ENCODE results near the gene MLIP. TPM values are rescaled to one million over a fixed set of nuclear protein-coding genes. Genes with fewer than 3 reads are reported as not detected.

Gene MLIP
- total RNA-seq, 1 donor from 2014 or later = 0.99 TPM

DNA sequence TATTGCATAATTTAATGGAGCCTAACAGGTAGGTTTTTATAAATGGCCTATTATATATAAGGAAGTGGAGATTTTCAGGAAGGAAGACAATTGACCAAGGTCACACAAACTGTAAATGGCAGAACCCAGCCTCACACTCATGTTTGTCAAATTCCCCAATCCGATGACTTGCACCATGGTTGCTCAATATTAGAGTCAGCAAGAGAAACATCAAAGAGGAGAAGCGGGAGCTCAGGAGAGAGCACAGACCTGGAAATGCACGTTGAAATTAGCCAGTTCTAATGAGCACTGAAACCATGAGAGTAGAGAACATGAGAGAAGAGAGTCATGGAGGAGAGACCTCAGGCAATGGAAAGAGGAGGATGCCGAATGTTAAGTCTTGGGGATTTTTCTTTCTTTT is 13.5 kb upstream of the MLIP start:
- DNase-seq (ENCODE audit: low read depth in 2 of 2) = no peak

DNA sequence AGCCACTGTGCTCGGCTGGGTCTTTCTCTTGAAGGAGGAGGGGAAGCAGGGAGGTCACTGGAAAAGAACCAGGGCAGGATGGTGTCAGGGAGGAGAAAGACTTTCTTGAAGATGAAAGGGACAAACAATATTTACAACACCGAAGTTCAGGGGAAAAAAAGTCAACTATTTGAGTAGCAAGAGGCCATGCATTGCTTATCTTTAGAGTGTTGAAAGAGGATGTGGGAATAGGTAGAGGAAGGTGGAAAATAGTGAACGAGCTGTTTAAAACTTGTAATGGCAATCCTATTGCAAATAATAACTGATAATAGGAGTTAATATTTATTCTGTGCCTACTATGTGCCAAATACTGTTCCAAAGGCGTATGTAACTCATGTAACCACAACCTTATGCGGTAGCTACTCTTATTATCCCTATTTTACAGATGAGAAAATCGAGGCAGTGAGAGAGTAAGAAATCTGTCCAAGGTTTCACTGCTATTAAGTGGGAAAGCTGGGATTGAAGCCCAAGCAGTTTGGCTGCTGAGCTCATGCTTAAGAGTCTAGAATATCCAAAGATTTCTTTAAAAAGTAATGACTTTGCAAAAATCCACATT is 12.7 kb upstream of the MLIP start:
- DNase-seq (ENCODE audit: low read depth in 2 of 2) = no peak

DNA sequence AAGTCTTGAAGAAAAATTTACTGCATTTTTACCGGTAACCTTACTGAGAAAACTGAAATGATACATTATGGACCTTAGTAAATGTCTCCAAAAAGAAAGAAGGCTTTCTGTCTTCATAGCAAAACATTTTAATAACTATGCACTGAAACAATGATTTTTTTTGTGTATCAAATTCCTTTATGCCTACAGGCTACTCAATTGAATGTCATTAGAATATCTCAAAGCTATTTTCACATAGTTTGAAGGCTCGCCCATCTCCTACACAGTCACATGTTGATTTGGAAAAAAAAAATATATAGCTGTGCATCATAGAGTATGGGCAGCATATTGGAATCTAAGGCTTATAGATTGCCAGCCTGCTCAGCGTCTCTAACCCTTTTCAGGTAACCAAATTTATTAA is 12.0 kb upstream of the MLIP start:
- no peak for DNase-seq (ENCODE audit: low read depth in 2 of 2)

DNA sequence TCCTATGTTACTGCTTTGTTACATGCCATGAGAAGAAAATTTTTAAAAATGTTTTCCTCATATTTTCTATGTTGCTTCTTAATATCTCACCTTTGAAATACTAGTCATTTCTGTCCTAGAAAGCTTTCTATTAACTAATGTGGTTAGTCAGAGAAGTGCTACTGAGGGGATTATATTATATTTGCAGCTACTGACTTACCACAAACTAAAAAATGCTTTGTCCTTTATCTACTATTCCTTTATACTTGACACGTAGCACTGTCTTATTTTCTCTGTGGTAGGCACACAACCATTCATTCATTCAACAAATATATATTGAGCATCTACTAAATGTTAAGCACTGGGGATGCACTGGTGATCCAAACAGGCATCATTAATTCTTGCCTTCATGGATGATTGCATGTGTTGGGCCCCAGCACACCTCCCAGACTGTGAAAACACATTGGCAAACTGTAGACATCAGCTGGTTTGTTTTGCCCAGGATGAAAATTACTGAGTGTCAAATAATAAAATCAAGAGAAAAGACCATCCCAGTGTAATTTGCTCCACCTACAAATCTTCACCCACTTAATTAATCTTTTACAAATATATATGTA is 10.7 kb upstream of the MLIP start:
- DNase-seq (ENCODE audit: low read depth in 2 of 2) = no peak

DNA sequence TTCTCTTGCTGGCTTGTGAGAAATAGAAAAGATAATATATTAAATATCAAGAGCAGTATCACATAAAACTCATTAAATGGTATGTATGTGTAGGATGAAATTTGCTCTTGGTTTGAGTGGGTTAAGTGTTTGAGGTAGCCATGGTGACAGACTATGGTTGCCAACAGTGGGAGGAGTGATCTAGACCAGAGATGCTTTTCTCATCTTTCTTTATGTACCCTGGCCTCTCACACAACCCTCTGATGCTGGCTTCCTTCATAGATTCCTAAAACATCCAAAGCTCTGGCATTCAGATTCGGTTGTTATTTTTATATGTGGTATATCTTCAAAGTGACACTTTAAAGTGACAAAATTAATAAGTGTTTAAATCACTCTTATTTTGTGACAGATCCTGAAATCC is 9.0 kb upstream of the MLIP start:
- no peak for DNase-seq (ENCODE audit: low read depth in 2 of 2)

DNA sequence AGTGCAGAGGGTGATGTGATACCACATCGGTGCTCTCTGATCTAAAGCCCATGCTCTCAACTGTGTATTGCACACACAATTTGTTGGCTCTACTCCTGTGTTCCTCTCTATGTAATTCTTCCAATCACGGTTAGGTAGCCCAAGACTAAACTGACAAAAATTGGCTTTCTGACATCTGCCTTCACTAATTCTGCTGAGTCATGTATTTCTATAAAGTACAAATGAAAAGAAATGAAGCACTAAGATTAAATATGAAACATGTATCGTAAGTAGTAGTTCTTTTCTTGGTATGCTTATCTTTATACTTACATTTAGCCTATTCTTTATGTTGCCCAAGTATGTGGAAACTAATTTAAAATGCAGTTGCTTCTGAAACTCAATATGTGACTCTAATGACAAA is 7.7 kb upstream of the MLIP start:
- no peak for DNase-seq (ENCODE audit: low read depth in 2 of 2)

DNA sequence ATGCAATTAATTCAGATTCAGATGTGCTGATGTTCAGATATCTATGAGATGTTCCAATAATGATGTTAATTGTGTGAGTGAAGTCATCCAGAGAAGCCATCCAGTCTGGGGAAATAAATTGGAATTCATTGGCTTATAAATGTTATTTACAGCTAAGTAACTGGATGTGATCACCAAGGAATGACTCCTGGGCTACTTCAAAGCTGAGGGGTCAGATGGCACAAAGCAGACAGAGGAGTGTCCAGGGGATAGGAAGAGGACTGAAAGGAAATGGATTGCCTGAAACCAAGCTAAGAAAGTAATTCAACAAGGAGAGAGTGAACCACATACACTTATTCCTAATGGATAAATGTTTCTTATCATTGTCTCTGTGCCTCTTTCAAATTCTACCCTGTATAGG is 4.5 kb upstream of the MLIP start:
- peak in 1 of 2 donors; percentile 28 for DNase-seq (ENCODE audit: low read depth in 2 of 2)

DNA sequence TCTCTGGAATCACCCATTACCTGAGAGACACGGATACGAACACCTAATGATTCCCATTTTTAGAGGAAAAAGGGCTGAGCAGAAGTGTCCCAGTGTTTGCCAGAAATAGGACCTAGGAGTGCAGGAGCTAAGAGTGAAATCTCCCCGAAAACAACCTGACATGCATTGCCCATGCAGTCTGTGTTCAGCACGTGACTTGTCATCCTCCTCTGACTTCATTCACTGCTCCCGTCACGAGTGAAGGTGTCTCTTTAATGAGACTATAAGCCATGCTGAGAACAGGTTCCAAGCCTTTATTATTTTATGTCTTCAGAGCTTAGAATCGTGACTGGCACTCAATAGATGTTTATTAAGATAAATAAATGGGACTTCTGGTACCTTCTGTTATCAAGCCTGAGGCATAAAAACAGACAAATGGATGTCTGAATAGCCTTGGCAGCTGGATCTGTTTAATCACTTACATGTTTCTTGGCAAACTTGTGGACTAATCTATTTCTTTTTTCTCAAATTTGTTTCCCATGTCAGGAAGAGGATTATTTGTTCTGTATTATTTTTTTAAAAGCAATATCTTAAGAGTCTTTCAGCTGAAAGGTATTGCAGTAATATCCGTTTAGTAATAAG is 3.7 kb upstream of the MLIP start:
- no peak for DNase-seq (ENCODE audit: low read depth in 2 of 2)

DNA sequence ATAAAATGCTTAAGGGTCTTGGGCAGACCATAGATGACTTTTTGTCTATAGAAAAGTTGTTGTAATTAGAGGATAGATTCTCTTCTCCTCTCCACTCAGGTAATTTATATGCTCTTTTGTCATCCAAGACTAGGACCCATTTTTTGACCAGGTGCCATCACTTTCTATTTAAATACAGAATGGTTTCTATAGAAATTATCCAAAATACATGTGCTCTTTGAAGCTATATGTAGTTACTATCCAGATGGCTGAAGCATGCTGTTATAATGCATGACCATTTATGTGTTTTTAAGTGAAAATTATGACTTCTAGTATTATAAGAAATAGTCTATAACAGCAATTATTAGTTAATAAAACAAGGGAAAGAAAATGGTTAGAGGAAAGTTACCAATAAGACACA is 3.0 kb upstream of the MLIP start:
- DNase-seq (ENCODE audit: low read depth in 2 of 2) = no peak

DNA sequence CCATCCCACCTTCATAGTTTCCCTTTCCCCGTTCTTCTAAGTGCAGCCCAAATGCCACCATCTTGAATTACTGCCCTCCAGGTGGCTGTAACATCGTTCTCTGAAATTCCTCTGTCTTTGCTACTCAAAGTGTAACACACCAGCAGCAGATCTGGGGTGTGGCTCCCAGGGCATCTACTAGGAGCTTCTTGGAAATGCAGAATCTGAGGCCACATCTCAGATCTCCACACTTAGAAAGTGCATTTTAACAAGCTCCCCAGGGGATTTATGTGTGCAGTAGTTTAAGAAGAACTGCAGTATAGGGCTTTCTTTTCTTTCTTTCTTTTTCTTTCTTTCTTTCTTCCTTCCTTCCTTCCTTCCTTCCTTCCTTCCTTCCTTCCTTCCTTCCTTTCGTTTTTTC is 1.7 kb upstream of the MLIP start:
- DNase-seq (ENCODE audit: low read depth in 2 of 2) = no peak

DNA sequence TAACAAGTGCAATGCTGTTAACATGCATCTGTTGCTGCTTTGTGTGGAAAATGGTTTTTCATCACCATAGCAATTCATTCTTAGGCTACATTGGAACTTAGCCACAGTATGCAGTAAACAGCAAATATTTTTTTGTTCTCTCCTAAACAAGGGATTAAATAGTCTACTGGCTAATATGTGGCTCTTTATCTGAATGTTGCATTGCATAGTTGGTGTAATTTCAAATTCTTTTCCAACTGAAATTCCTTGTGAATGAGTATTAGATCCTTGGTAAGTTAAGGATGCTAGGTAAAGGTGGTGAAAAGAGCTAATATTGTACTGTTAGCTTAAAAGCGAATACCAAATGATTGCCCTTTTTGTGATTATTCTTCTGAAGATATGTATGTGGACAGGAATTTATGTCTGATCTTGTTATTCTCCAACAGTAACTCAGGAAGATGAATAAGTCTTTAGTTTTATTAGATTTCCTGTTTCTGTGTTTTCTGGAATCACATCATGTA is 958 bp downstream of the MLIP start:
- peak; percentile 61 to 78 for DNase-seq (ENCODE audit: low read depth in 2 of 2)

DNA sequence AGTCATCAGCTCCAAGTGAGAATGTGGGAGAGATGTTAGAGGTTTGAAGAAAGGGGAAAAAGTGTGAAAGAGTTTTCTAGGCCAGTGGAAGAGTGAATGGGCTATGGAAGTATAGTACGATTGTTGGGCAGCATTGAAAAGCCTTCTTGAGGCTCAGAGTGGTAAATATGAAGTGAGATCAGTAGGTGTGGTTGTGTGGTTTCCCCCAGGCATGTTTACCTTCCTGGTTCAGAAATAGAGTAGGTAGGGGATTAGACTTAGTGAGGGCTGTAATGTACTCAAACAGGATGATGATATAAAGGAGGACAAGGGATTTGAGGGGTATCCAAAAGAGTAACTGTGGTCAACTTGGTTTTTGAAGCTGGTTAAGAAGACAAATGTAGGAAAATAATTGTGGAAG is 3.7 kb downstream of the MLIP start:
- no peak for DNase-seq (ENCODE audit: low read depth in 2 of 2)

DNA sequence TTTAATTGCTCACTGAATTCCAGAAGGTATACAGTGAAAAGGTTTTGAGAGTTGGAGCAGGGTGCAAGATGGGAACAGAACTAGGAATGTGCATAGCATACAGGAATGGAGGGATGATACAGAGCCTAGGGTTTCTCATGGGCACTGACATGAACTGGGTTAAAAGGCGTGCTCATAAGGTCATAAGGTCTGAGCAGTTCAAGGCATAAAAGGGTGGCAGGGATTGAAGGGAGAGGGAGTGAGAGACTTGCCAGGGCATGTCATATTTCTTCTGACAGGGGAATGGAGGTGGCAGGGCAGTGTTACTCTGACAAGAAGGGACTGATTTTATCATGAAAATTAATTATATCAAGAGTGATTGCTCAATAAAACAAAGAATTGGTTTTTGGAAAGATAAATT is 4.7 kb downstream of the MLIP start:
- DNase-seq (ENCODE audit: low read depth in 2 of 2) = no peak

DNA sequence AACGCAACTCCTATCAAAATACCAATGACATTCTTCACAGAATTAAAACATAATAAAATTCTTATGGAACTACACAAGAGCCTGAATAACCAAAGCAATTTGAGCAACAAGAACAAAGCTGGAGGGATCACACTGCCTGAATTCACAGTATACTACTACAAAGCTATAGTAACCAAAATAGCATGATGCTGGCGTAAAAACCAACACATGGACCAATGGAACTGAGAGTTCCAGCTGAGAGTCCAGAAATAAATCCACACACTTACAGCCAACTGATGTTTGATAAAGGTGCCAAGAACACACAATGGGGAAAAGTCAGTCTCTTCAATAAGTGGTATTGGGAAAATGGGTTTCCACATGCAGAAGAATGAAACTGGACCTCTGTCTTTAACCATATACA is 6.9 kb downstream of the MLIP start:
- DNase-seq (ENCODE audit: low read depth in 2 of 2) = no peak

DNA sequence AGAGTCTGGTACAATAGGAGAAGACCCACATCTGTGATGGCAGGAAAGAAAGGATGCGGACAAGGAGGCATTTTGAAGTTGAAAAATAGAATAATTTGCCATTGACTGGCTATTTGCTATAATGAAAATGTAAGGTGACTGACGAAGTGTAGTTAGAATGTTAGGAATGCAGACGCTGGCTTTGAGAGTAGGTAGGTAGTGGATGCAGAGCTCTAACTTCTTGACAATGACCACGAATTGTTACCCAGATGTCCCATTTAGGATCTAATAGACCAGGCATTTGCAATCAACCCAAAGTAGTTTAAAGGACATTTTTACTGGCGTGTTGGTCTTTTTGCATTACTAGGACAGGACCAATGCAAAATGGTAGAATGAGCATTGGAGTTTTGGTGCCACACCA is 14.2 kb downstream of the MLIP start:
- no peak for DNase-seq (ENCODE audit: low read depth in 2 of 2)

DNA sequence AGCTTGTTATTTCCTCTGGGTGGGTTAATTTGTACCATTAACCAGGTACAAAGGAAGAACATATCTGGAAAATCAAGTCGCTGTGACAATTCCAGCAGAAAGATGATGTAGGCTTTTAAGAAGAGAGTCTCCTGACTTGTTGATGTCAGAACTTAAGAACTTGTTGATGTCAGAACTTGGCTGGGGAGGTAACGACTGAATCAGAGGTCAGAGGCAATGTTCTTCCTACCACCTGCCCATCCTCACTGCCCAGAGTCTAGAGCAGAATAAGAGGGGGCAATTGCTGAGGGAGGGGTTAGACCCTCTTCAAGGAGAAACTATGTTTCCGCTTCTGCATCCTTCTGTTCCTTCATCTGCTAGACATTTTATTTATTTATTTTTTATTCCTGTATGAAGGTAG is 18.9 kb downstream of the MLIP start:
- no peak for DNase-seq (ENCODE audit: low read depth in 2 of 2)

DNA sequence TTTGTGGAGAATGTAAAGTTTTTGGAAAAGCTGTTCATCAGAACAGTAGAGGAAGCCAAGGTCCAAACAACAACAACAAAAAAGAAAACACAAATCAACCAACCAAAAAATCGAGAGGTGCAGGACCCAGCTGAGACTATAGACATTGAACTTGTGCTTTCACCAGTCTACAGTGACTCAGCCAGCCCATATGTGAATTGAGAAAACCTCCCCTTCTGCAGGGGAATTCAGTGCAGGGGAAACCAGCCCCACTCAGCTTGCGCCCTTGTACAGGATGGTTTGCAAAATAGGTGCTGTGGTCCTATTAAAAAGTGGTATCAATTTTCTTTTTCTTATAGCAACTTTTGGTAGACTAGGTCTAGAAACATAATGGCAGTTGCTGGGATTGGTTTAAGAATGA is 21.3 kb downstream of the MLIP start:
- no peak for DNase-seq (ENCODE audit: low read depth in 2 of 2)

DNA sequence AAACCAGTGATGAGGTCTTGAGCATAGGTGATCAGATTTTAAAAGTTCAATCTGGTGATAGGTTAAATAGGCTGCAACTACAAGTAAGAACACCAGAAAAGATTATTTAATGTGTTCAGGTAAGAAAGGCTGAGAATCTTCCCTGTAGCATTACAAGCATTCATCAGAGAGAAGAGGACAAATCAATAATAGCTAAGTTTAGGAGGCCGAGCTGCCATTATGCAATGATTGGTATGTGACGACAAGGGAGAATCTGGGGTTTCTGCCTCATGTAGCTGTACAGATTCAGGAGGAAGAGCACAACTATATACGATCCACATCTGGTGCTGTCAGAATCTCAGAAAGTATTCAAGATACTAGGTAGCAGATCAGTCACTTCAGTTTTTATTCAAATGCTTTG is 21.9 kb downstream of the MLIP start:
- no peak for DNase-seq (ENCODE audit: low read depth in 2 of 2)

DNA sequence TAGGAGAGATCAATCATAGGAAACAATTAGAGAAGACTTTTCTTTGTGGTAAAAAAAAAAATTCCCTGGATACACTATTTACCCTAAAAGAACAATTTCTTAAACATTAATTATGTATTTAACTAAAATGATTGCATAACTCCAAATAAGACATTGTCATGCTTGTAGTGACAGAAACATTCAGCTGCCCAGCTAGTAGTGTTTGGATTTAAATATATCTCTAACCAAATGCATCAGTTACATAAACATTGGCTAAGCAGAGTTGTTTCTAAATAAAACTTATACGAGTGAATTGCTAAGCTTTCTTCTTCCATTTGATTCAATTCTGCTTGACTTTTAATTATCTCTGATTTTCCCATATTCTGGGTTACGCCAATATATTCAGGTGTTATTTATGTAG is 23.7 kb downstream of the MLIP start:
- no peak for DNase-seq (ENCODE audit: low read depth in 2 of 2)

DNA sequence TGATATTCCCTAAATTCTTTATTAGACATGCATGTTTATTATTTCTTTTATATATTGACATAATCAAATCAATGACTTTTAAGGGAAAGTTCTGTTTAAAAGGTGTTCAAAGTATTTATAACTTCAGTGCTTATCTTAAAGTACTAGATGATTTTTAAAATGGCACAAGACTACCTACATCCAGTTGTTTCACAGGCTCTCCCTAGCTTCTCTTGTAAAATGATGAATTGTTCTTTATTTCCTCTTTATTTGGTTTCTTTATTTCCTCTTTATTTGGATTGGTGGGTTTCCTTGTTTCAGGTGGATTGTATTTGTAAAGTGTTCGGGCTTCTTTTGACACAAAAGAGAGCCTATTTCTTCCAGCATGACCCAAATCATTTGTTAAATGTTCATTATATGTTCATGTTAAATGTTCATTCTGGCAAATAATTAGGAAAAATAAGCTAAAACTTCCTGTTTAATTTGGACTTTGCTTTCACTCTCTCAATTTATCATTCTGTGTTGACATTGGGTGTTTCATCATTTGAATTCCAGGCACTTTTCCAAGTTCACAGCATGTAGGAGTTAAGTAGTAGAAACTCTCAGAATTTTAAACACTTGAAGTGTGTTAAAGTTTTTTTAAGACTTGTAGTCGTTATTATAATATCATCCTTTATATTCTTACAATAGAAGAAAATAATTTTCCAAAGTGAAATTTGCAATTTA is 24.6 kb downstream of the MLIP start:
- peak; percentile 57 to 85 for DNase-seq (ENCODE audit: low read depth in 2 of 2)

DNA sequence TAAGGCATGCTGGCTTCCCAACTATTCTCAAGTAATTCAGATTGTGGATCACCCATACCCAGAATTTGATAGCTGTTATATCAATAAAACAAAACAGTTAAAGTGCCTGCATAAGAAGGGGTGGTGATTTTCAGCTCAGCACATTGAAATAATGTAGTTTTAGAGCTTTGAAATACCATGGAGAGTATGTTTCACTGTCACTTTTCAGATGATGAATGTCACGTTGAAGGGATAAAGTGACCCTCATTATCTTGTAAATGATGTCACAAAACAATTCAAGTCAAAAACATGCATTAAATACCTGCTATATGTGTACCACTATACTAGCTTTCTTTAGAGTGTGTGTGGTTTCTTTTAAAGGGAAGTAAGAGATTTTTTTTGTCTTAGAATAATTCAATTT is 27.6 kb downstream of the MLIP start:
- DNase-seq (ENCODE audit: low read depth in 2 of 2) = no peak

DNA sequence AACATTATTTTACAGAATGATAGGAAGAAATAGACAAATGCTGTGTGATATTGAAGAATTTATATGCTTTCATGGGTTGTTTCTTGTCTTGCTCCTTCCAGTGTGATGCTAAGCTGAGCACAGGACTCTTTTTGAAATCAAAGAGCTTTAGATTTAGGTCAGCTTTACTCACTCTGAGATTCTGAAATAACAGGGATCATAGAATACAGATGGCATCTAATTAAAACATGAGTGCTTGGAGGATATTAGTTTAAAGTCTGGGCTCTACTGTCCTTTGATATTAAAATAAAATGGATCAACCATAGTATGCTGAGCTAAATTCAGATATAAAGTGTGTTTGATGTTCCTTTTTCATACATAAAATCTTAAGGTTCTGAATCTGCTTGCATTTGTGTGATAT is 29.6 kb downstream of the MLIP start:
- DNase-seq (ENCODE audit: low read depth in 2 of 2) = no peak
